H9 (cell line): ENCODE data around the gene CLIC6. TPM values are rescaled to one million over a fixed set of nuclear protein-coding genes. Genes with fewer than 3 reads are reported as not detected.

Source experiments
- DNase-seq: peaks from one replicate; pipeline ENCODE4 v3.0.0-alpha.2; 2017
- H2AFZ ChIP-seq: one replicate; pipeline ENCODE4 v1.6.1; 2013; ENCODE audit warnings: mild to moderate bottlenecking, low read length, control low read depth, moderate library complexity
- H2AK5ac ChIP-seq: 2 replicates; pipeline ENCODE4 v1.6.1; 2013; ENCODE audit warnings: low read length, control low read depth, mixed read lengths; ENCODE audit not compliant: insufficient read length
- H2BK120ac ChIP-seq: one replicate; pipeline ENCODE4 v1.6.1; 2013; ENCODE audit warnings: low read depth, mild to moderate bottlenecking, low read length, control low read depth, inconsistent platforms; ENCODE audit not compliant: poor library complexity, severe bottlenecking
- H2BK12ac ChIP-seq: 2 replicates; pipeline ENCODE4 v1.6.1; 2013; ENCODE audit warnings: low read length, control low read depth, mixed read lengths, low read depth; ENCODE audit not compliant: insufficient read length
- H2BK15ac ChIP-seq: 2 replicates; pipeline ENCODE4 v1.6.1; 2013; ENCODE audit warnings: low read depth, low read length, control low read depth
- H2BK20ac ChIP-seq: one replicate; pipeline ENCODE4 v1.6.1; 2013; ENCODE audit warnings: low read depth, mild to moderate bottlenecking, low read length, control low read depth, inconsistent platforms; ENCODE audit not compliant: poor library complexity, severe bottlenecking
- H2BK5ac ChIP-seq: 2 replicates; pipeline ENCODE4 v1.6.1; 2013; ENCODE audit warnings: low read length, control low read depth, mixed read lengths; ENCODE audit not compliant: insufficient read length
- H3K14ac ChIP-seq: 2 replicates; pipeline ENCODE4 v1.6.1; 2013; ENCODE audit warnings: low read length, control low read depth; ENCODE audit not compliant: insufficient read depth
- H3K18ac ChIP-seq: 2 replicates; pipeline ENCODE4 v1.6.1; 2013; ENCODE audit warnings: low read depth, mild to moderate bottlenecking, mixed read lengths, low read length, control low read depth; ENCODE audit not compliant: insufficient read length
- H3K23ac ChIP-seq: 2 replicates; pipeline ENCODE4 v1.6.1; 2013; ENCODE audit warnings: low read length, control low read depth, mixed read lengths, low read depth; ENCODE audit not compliant: insufficient read length
- H3K23me2 ChIP-seq: 2 replicates; pipeline ENCODE4 v1.6.1; 2013; ENCODE audit warnings: low read depth, mild to moderate bottlenecking, mixed read lengths, low read length, control low read depth; ENCODE audit not compliant: insufficient read length, poor library complexity, severe bottlenecking
- H3K27ac ChIP-seq: 2 replicates; pipeline ENCODE4 v1.5.1; 2013; ENCODE audit warnings: low read length, control low read depth, mixed read lengths, low read depth; ENCODE audit not compliant: insufficient read length
- H3K27me3 ChIP-seq: 2 replicates; pipeline ENCODE4 v1.6.1; 2013; ENCODE audit warnings: low read length, control low read depth, inconsistent platforms; ENCODE audit not compliant: insufficient read depth
- H3K4ac ChIP-seq: 2 replicates; pipeline ENCODE4 v1.6.1; 2013; ENCODE audit warnings: low read depth, mild to moderate bottlenecking, control low read depth, inconsistent platforms, low read length, moderate library complexity
- H3K4me1 ChIP-seq: 2 replicates; pipeline ENCODE4 v1.6.1; 2013; ENCODE audit warnings: low read length, control low read depth, inconsistent platforms; ENCODE audit not compliant: insufficient read depth
- H3K4me2 ChIP-seq: 2 replicates; pipeline ENCODE4 v1.6.1; 2013; ENCODE audit warnings: low read length, control low read depth, mixed read lengths; ENCODE audit not compliant: insufficient read length, insufficient read depth
- H3K56ac ChIP-seq: 2 replicates; pipeline ENCODE4 v1.6.1; 2013; ENCODE audit warnings: low read depth, mild to moderate bottlenecking, mixed read lengths, low read length, control low read depth; ENCODE audit not compliant: insufficient read length
- H3K79me1 ChIP-seq: 2 replicates; pipeline ENCODE4 v1.6.1; 2013; ENCODE audit warnings: low read depth, mild to moderate bottlenecking, moderate library complexity, low read length, control low read depth, inconsistent platforms; ENCODE audit not compliant: insufficient read depth, poor library complexity, severe bottlenecking
- H3K79me2 ChIP-seq: 2 replicates; pipeline ENCODE4 v1.6.1; 2013; ENCODE audit warnings: low read length, control low read depth, inconsistent platforms; ENCODE audit not compliant: insufficient read depth
- H3K9ac ChIP-seq: 2 replicates; pipeline ENCODE4 v1.6.1; 2013; ENCODE audit warnings: low read length, control low read depth, mixed read lengths; ENCODE audit not compliant: insufficient read length; ENCODE audit errors: extremely low read depth
- H3K9me3 ChIP-seq: one replicate; pipeline ENCODE4 v1.6.1; 2013; ENCODE audit warnings: low read depth, low read length, inconsistent platforms; ENCODE audit not compliant: control insufficient read depth
- H3T11ph ChIP-seq: one replicate; pipeline ENCODE4 v1.6.1; 2013; ENCODE audit warnings: mild to moderate bottlenecking, low read length, control low read depth, inconsistent platforms
- H4K20me1 ChIP-seq: one replicate; pipeline ENCODE4 v1.6.1; 2013; ENCODE audit not compliant: control insufficient read depth, insufficient read length, insufficient read depth
- H4K5ac ChIP-seq: 2 replicates; pipeline ENCODE4 v1.6.1; 2013; ENCODE audit warnings: low read depth, mild to moderate bottlenecking, mixed read lengths, low read length, control low read depth; ENCODE audit not compliant: insufficient read length
- H4K8ac ChIP-seq: replicated peaks from 2 replicates; pipeline ENCODE4 v1.6.1; 2013; ENCODE audit warnings: low read length, control low read depth, mixed read lengths, low read depth; ENCODE audit not compliant: insufficient read length
- H4K91ac ChIP-seq: 2 replicates; pipeline ENCODE4 v1.6.1; 2013; ENCODE audit warnings: low read depth, mild to moderate bottlenecking, moderate library complexity, mixed read lengths, low read length, control low read depth; ENCODE audit not compliant: insufficient read length
- H3K27ac Mint-ChIP-seq, 3 experiments: 2 replicates in 2 of 3; 3 replicates in 1 of 3; pipeline ENCODE4 v1.8.0; 2020 to 2021; ENCODE audit warnings: mixed read lengths in 3 of 3, mild to moderate bottlenecking in 1 of 3, moderate library complexity in 1 of 3
- H3K27me3 Mint-ChIP-seq: 2 replicates; pipeline ENCODE4 v1.8.0; 2021; ENCODE audit warnings: low read depth, mild to moderate bottlenecking, moderate library complexity, mixed read lengths
- H3K36me3 Mint-ChIP-seq, 3 experiments: 2 replicates in 2 of 3; 3 replicates in 1 of 3; pipeline ENCODE4 v1.8.0; 2020 to 2021; ENCODE audit warnings: low read depth in 3 of 3, mixed read lengths in 3 of 3; ENCODE audit not compliant: insufficient read depth in 1 of 3
- H3K4me1 Mint-ChIP-seq, 2 experiments: 2 replicates each; pipeline ENCODE4 v1.8.0; 2020; ENCODE audit warnings: mixed read lengths in 2 of 2
- H3K4me3 Mint-ChIP-seq, 2 experiments: 2 replicates in 1 of 2; 3 replicates in 1 of 2; pipeline ENCODE4 v1.8.0; 2020 to 2021; ENCODE audit warnings: mild to moderate bottlenecking in 2 of 2, mixed read lengths in 2 of 2, moderate library complexity in 1 of 2
- H3K9me3 Mint-ChIP-seq, 2 experiments: 2 replicates in 1 of 2; 3 replicates in 1 of 2; pipeline ENCODE4 v1.8.0; 2020; ENCODE audit warnings: mild to moderate bottlenecking in 2 of 2, mixed read lengths in 2 of 2, moderate library complexity in 1 of 2
- CTCF ChIP-seq: fragments of 200-600 bp; sonication (generic); conservative IDR thresholded peaks from 3 replicates; pipeline ENCODE4 v1.8.0; 2021; ENCODE audit warnings: antibody characterized with exemption, mild to moderate bottlenecking
- WGBS: extraction: QIAGEN DNeasy Blood & Tissue Kit; methylation state at CpG from one replicate; pipeline ENCODE4 v1.1.7; 2013; ENCODE audit warnings: missing lambda C conversion rate, low lambda C conversion rate, mixed read lengths; ENCODE audit not compliant: insufficient read length; ENCODE audit errors: extremely low coverage; 5-methylcytosine and 5-hydroxymethylcytosine counted together
- total RNA-seq: library from RNA; stranded (reverse); gene quantifications from 2 replicates; pipeline ENCODE4 v1.2.1, GENCODE V29; 2021

Gene CLIC6
- total RNA-seq, 1 experiment from 2014 or later: 1.3 TPM

DNA sequence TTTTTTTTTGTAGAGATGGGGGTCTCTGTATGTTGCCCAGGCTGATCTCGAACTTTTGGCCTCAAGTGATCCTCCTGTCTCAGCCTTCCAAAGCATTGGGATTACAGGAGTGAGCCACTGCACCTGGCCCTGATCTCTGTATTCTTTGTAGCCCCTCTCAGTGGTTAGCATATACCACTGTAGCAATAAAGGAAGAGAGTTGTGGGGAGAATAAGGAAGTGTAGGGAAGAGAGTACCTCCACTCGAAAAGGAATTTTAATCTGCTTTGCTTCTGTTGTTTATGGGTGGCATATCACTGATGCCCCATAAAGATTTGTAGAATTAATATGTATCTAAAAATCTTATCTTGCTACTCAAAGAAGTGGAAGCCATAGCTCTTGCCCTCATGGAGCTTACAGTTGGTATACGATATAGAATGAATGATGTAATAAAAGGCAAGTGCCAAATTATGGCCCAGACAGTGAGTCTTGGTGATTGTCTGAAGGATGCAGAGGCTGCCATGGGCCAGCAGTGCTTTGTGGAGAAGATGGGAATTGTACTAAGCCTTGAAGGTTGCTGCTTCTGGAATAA lies 96.0 kb downstream of the CLIC6 start:
- H3K27ac Mint-ChIP-seq: no peak overlapping the region
- Histone ChIP-seq H3K9ac (no peak overlapping the region), H2BK5ac (no peak overlapping the region), H3K9me3 (no peaks in the 10 kb centered on the region), H3K4me1 (no peaks in the 10 kb centered on the region), H3K23me2 (no peaks in the 10 kb centered on the region), H2AFZ (no peak overlapping the region), H2BK20ac (no peak overlapping the region), H4K5ac (no peak overlapping the region), H4K20me1 (no peaks in the 10 kb centered on the region), H3K79me2 (no peaks in the 10 kb centered on the region), H2AK5ac (no peak overlapping the region), H2BK15ac (no peak overlapping the region), H3K4ac (no peak overlapping the region), H3K56ac (no peak overlapping the region), H2BK12ac (no peak overlapping the region), H3K79me1 (no peaks in the 10 kb centered on the region), H3K14ac (no peak overlapping the region), H3K27me3 (no peaks in the 10 kb centered on the region; the same call in 1 of the 2 replicates), H3K27ac (no peak overlapping the region), H3K4me2 (no peak overlapping the region), H4K91ac (no peak overlapping the region), H3K23ac (no peak overlapping the region), H3T11ph (no peak overlapping the region), H2BK120ac (no peak overlapping the region), H4K8ac (no peak overlapping the region), H3K18ac (no peak overlapping the region)
- H3K36me3 Mint-ChIP-seq: no peaks in the 10 kb centered on the region; a peak in 1 of 7 replicates
- no peaks in the 10 kb centered on the region; the same call in 1 of the 2 replicates for H3K27me3 Mint-ChIP-seq
- WGBS: no CpG with 5 or more reads among the region's 3 CpGs
- no peak for TF ChIP-seq CTCF
- H3K9me3 Mint-ChIP-seq: peaks cover 0 to 5% of the 10 kb centered on the region in 2 experiments; a peak in 3 of 5 replicates
- no peak overlapping the region for H3K4me3 Mint-ChIP-seq
- H3K4me1 Mint-ChIP-seq: no peaks in the 10 kb centered on the region
- DNase-seq: no peak
